ENCODE data around the gene DAPK1.

GRCh38 chr9:87681271-87682061 lies 183.8 kb downstream of the DAPK1 start:
- TF ChIP-seq CTCF (IDR thresholded peaks at IDR 0.05) (no peak), POLR2A (IDR thresholded peaks at IDR 0.05) (no peak)

Measured in testis (tissue), 2 donors.